Activated T-helper 17 cell treated with anti-CD3 and anti-CD28 coated beads, Interleukin-2, amount 50 U/mL, for 72 hours (primary cell): ENCODE results near the gene IL6. TPM values are rescaled to one million over a fixed set of nuclear protein-coding genes. Genes with fewer than 3 reads are reported as not detected.

Experiments
- ATAC-seq: fragments of 150-1000 bp; cut with Tn5 transposase; replicated peaks from 2 replicates; pipeline ENCODE4 v1.10.0; 2021; ENCODE audit warnings: mild to moderate bottlenecking, moderate library complexity
- H3K27ac Mint-ChIP-seq: one replicate; pipeline ENCODE4 v1.8.0; 2022; ENCODE audit warnings: mixed read lengths
- H3K27me3 Mint-ChIP-seq: one replicate; pipeline ENCODE4 v1.8.0; 2022; ENCODE audit warnings: mixed read lengths
- H3K36me3 Mint-ChIP-seq: one replicate; pipeline ENCODE4 v1.8.0; 2022; ENCODE audit warnings: low read depth, mild to moderate bottlenecking, mixed read lengths
- H3K4me1 Mint-ChIP-seq: one replicate; pipeline ENCODE4 v1.8.0; 2022; ENCODE audit warnings: mixed read lengths
- H3K4me3 Mint-ChIP-seq: one replicate; pipeline ENCODE4 v1.8.0; 2022; ENCODE audit warnings: mild to moderate bottlenecking, mixed read lengths
- H3K9me3 Mint-ChIP-seq: one replicate; pipeline ENCODE4 v1.8.0; 2022; ENCODE audit warnings: mixed read lengths
- total RNA-seq, 2 donors: library from RNA; stranded (reverse); gene quantifications; one replicate each; pipeline ENCODE4 v1.2.3, GENCODE V29; 2022

IL6 gene
- total RNA-seq, 2 donors from 2014 or later: 1.0 to 2.1 TPM

- Mint-ChIP-seq H3K27me3 (peaks cover 18% of the 10 kb centered on the region), H3K4me3 (no peak overlapping the region), H3K4me1 (peaks cover 10% of the 10 kb centered on the region), H3K27ac (no peak overlapping the region), H3K36me3 (no peaks in the 10 kb centered on the region), H3K9me3 (no peaks in the 10 kb centered on the region)
- ATAC-seq: no peak
These were observed 1.5 kb downstream of the IL6 start for GRCh38 chr7:22728401-22729029.

- Mint-ChIP-seq H3K27me3 (peaks cover 25% of the 10 kb centered on the region), H3K4me3 (no peak overlapping the region), H3K9me3 (no peaks in the 10 kb centered on the region), H3K36me3 (no peaks in the 10 kb centered on the region), H3K27ac (no peak overlapping the region), H3K4me1 (peaks cover 18% of the 10 kb centered on the region)
- no peak for ATAC-seq
These were observed 2.3 kb downstream of the IL6 start for GRCh38 chr7:22729180-22729825.

DNA sequence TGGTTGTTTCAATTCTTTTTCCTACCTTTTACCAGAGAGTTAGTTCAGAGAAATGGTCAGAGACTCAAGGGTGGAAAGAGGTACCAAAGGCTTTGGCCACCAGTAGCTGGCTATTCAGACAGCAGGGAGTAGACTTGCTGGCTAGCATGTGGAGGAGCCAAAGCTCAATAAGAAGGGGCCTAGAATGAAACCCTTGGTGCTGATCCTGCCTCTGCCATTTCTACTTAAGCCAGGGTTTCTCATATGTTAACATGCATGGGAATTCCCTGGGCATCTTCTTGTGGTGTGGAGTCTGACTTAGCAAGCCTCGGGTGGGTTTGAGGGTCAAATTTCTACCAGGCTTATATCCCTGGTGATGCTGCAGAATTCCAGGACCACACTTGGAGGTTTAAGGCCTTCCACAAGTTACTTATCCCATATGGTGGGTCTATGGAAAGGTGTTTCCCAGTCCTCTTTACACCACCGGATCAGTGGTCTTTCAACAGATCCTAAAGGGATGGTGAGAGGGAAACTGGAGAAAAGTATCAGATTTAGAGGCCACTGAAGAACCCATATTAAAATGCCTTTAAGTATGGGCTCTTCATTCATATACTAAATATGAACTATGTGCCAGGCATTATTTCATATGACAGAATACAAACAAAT is 3.2 kb downstream of the IL6 start:
- no peak for ATAC-seq
- Mint-ChIP-seq H3K9me3 (no peaks in the 10 kb centered on the region), H3K4me1 (peaks cover 19% of the 10 kb centered on the region), H3K27me3 (peaks cover 29% of the 10 kb centered on the region), H3K4me3 (no peak overlapping the region), H3K27ac (no peak overlapping the region), H3K36me3 (no peaks in the 10 kb centered on the region)

- Mint-ChIP-seq H3K4me1 (peaks cover 16% of the 10 kb centered on the region), H3K4me3 (no peak overlapping the region), H3K36me3 (no peaks in the 10 kb centered on the region), H3K9me3 (no peaks in the 10 kb centered on the region), H3K27ac (no peak overlapping the region), H3K27me3 (peaks cover 31% of the 10 kb centered on the region)
- ATAC-seq: peak; percentile 25
These were observed 4.1 kb downstream of the IL6 start for GRCh38 chr7:22730921-22731654.

GRCh38 chr7:22731766-22732165 is 4.8 kb downstream of the IL6 start:
- peaks cover 34% of the 10 kb centered on the region for H3K27me3 Mint-ChIP-seq
- H3K4me3 Mint-ChIP-seq: no peak overlapping the region
- H3K27ac Mint-ChIP-seq: no peak overlapping the region
- no peak for ATAC-seq
- no peaks in the 10 kb centered on the region for H3K36me3 Mint-ChIP-seq
- H3K9me3 Mint-ChIP-seq: no peaks in the 10 kb centered on the region
- H3K4me1 Mint-ChIP-seq: peaks cover 14% of the 10 kb centered on the region

DNA sequence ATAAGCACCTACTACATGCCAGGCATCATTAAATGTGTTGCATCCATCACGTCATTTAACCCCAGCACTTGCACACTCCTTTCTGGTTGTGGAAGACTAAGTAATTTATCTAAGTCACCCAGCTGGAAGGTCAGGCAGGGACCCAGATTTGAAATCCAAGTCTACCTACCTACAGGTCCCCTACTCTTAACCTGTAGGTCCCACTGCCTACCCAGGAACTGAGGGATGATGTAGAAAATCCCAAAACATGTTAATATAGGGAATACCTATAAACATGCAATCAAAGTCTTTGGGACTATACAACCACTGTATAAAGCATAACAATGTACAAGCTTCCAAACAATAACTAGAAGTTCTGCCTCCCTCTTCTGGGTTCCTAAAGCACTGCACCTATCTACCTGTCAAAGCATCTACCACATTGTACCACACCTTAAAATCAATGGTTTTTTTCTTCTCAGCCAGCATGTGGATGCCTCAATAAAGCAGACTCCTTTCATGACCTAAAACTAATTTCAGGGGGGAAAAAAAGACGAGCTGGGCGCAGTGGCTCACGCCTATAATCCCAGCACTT is 5.6 kb downstream of the IL6 start:
- Mint-ChIP-seq H3K4me1 (peaks cover 14% of the 10 kb centered on the region), H3K27ac (no peak overlapping the region), H3K27me3 (peaks cover 43% of the 10 kb centered on the region), H3K4me3 (no peak overlapping the region), H3K36me3 (no peaks in the 10 kb centered on the region), H3K9me3 (no peaks in the 10 kb centered on the region)
- ATAC-seq: no peak

GRCh38 chr7:22733761-22734160 is 6.8 kb downstream of the IL6 start:
- Mint-ChIP-seq H3K27me3 (peaks cover 47% of the 10 kb centered on the region), H3K4me3 (no peak overlapping the region), H3K4me1 (peaks cover 14% of the 10 kb centered on the region), H3K36me3 (no peaks in the 10 kb centered on the region), H3K9me3 (no peaks in the 10 kb centered on the region), H3K27ac (no peak overlapping the region)
- peak; percentile 39 for ATAC-seq

- H3K36me3 Mint-ChIP-seq: no peaks in the 10 kb centered on the region
- no peak overlapping the region for H3K4me3 Mint-ChIP-seq
- no peaks in the 10 kb centered on the region for H3K9me3 Mint-ChIP-seq
- H3K4me1 Mint-ChIP-seq: no peaks in the 10 kb centered on the region
- no peak for ATAC-seq
- H3K27me3 Mint-ChIP-seq: peaks cover 9% of the 10 kb centered on the region
- no peak overlapping the region for H3K27ac Mint-ChIP-seq
These were observed 16.0 kb downstream of the IL6 start for GRCh38 chr7:22743014-22743413.

GRCh38 chr7:22751341-22751740 is 24.3 kb downstream of the IL6 start:
- Mint-ChIP-seq H3K36me3 (no peaks in the 10 kb centered on the region), H3K27me3 (peaks cover 14% of the 10 kb centered on the region), H3K27ac (no peak overlapping the region), H3K4me3 (no peak overlapping the region), H3K9me3 (no peaks in the 10 kb centered on the region), H3K4me1 (no peaks in the 10 kb centered on the region)
- no peak for ATAC-seq

GRCh38 chr7:22757338-22757994 is 30.5 kb downstream of the IL6 start:
- no peak for ATAC-seq
- Mint-ChIP-seq H3K4me1 (no peaks in the 10 kb centered on the region), H3K9me3 (no peaks in the 10 kb centered on the region), H3K36me3 (no peaks in the 10 kb centered on the region), H3K27me3 (peaks cover 35% of the 10 kb centered on the region), H3K27ac (no peak overlapping the region), H3K4me3 (no peak overlapping the region)

GRCh38 chr7:22758576-22758975 is 31.6 kb downstream of the IL6 start:
- H3K36me3 Mint-ChIP-seq: no peaks in the 10 kb centered on the region
- H3K4me1 Mint-ChIP-seq: no peaks in the 10 kb centered on the region
- no peak overlapping the region for H3K27ac Mint-ChIP-seq
- H3K27me3 Mint-ChIP-seq: peaks cover 39% of the 10 kb centered on the region
- no peak overlapping the region for H3K4me3 Mint-ChIP-seq
- H3K9me3 Mint-ChIP-seq: no peaks in the 10 kb centered on the region
- no peak for ATAC-seq

GRCh38 chr7:22759721-22760120 is 32.7 kb downstream of the IL6 start:
- no peak overlapping the region for H3K4me3 Mint-ChIP-seq
- no peaks in the 10 kb centered on the region for H3K36me3 Mint-ChIP-seq
- no peak overlapping the region for H3K27ac Mint-ChIP-seq
- H3K4me1 Mint-ChIP-seq: no peaks in the 10 kb centered on the region
- peaks cover 45% of the 10 kb centered on the region for H3K27me3 Mint-ChIP-seq
- no peaks in the 10 kb centered on the region for H3K9me3 Mint-ChIP-seq
- no peak for ATAC-seq

DNA sequence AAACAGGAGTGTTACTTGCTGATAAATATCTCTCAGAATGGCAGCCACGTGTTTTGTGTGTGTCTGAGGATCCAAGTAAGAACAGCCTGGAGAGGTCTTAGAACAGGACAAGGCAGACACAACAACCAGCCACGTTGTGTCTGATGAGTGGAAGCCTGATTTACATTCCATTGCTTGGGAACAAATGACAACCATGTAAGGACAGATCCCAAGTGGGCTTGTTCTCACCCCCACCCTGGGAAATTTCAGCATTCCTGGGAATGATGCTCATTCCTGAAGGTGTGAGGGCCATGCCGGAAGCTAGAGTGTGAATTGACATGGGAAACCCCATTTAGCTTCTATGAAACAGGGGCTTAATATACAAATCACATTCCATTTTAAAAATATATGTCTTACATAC is 35.9 kb downstream of the IL6 start:
- Mint-ChIP-seq H3K9me3 (no peaks in the 10 kb centered on the region), H3K4me1 (no peaks in the 10 kb centered on the region), H3K36me3 (no peaks in the 10 kb centered on the region), H3K4me3 (no peak overlapping the region), H3K27me3 (peaks cover 55% of the 10 kb centered on the region), H3K27ac (no peak overlapping the region)
- ATAC-seq: no peak

DNA sequence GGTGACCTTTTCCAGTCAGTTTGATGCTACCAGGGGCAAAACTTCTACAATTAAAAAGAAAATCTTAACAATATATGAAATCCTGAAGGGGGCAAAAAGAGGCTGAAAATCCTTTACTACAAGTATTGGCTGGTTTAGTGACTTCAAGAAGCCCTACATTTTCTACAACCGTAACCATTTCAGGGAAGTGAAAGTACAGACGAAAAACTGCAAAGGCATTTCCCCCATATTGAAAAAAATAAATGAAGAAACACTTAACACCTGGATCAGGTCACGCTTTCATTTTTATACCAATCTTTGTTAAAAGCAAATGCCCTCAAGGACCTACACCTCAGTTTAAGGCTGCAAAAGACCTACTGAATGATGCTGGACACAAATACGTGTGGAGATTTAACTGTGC is 38.6 kb downstream of the IL6 start:
- H3K27ac Mint-ChIP-seq: no peak overlapping the region
- no peaks in the 10 kb centered on the region for H3K36me3 Mint-ChIP-seq
- no peaks in the 10 kb centered on the region for H3K9me3 Mint-ChIP-seq
- H3K27me3 Mint-ChIP-seq: peaks cover 49% of the 10 kb centered on the region
- H3K4me3 Mint-ChIP-seq: no peak overlapping the region
- H3K4me1 Mint-ChIP-seq: no peaks in the 10 kb centered on the region
- no peak for ATAC-seq
